T47D (cell line): ENCODE results near the gene MGME1.

Experiments
- DNase-seq, 2 experiments: peaks; one replicate each; pipeline versions ENCODE4 v3.0.0 to v3.0.0-alpha.2; 2011 to 2012; ENCODE audit warnings: low read depth in 1 of 2, low spot score in 1 of 2
- JUND ChIP-seq: IDR thresholded peaks from 2 replicates; pipeline ENCODE4 v1.6.1; 2012; ENCODE audit warnings: low read depth
- in situ Hi-C: cut with HindIII; loops from 2 replicates; pipeline ENCODE4 v1.10.0; 2016; ENCODE audit warnings: low sequenced_read_pairs, low pct_unique_long_range_greater_than_20kb

The MGME1 gene

GRCh38 chr20:17946572-17947473 is 22.0 kb upstream of the MGME1 start:
- no peak for TF ChIP-seq JUND
- no peak for DNase-seq
- in situ Hi-C loops, result no loop called here

DNA sequence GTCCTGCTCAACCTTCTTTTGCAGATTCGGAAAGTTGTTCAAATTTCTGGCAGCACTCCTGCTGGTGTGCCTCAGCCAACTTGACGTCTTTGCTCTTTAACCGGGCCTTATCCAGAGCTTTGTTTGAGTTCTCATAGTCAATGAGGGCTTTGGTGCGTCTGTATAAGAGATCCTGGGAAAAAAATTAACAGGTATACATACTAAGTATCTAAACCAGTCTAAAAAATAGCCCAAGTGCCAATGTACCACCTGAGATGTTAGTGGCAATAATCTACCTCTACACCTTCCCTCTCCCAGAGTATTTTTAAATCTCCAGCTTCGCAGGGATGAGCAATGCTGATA is 21.4 kb upstream of the MGME1 start:
- TF ChIP-seq JUND, result no peak
- in situ Hi-C loops, result no loop called here
- no peak for DNase-seq

GRCh38 chr20:17948442-17948841 is 20.4 kb upstream of the MGME1 start:
- in situ Hi-C loops, result no loop called here
- TF ChIP-seq JUND, result no peak
- DNase-seq, result no peak

DNA sequence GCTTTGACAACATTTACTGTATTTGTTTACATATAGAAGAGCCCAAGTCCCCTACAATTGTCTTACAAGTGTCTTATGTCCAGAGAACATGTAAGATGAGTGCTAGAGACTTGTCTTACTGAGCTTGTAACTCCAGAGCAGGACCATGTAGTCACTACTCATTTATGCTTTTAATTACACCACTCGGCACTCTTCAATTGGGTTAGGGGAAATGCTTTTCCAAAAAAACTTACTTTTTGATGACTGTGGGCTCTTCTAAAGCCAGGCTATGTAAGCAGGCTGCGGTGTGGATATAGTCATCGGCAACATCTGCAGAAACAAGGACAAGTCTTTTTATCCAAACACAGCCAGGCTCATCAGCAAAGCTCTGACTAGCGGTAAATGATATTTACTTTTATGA is 18.9 kb upstream of the MGME1 start:
- no peak for TF ChIP-seq JUND
- no peak for DNase-seq
- in situ Hi-C loops, result no loop called here

DNA sequence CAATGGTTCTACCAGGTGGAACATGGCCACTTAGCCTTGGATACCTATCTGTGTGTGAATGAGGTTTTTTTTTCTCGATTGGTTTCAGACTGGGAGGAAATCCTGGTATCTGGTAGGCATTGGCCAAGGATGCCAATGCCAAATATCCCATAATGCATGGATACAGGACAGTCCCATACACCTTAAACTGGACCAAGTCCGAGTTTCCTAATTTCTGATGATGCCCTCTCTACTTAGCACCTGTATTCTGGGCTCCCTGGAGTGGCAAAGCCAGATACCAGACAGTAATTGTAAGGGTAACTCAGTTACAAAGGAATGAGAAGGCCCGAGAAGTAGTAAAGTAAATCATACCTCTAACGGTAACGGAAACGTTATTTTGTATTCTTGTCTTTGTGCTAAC is 18.1 kb upstream of the MGME1 start:
- DNase-seq, result no peak
- no peak for TF ChIP-seq JUND
- in situ Hi-C loops, result no loop called here

DNA sequence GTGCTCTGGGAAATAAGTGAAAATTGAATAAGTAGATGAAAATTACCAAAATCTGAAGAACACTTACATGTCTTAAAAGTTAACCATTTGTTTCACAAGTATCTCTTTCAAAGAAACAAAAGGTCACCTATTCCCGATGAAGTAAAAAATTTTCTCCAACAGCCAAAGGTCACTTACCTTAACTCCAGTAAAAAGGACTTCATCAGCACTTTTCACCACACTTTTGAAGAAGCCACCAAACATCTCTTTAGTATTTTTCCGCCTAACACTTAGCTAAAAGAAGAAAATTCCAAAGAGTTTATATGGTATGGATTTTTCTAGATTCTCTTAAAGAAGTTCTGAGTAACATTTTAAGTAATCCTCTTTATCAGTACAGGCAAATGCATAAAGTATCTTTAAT is 17.5 kb upstream of the MGME1 start:
- DNase-seq, result no peak
- TF ChIP-seq JUND, result no peak
- in situ Hi-C loops, result no loop called here

- in situ Hi-C loops, result no loop called here
- no peak for DNase-seq
- TF ChIP-seq JUND, result no peak
Measured at GRCh38 chr20:17952692-17953684, 15.8 kb upstream of the MGME1 start.

DNA sequence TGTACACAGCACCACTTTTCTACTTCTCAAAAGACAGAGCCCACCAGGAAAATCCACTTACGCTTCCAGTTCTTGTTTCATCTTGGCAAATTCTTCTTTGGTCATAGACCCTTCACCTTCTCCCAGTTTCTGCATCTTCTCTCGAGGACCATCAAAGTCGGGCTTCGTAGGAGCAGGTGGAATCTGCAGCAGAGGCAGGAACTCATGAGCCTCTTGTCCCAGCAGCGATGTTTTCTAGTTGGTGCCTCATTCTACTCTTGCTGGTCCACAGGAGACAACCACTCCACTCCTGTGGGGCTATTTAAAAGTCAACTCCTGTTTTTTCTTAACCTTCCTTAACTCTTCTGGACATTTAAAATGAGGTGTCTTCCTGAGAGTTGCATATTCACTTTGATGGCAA is 14.9 kb upstream of the MGME1 start:
- in situ Hi-C loops, result no loop called here
- no peak for DNase-seq
- no peak for TF ChIP-seq JUND

GRCh38 chr20:17955302-17955701 is 13.5 kb upstream of the MGME1 start:
- no peak for DNase-seq
- in situ Hi-C loops, result no loop called here
- TF ChIP-seq JUND, result no peak

GRCh38 chr20:17956099-17956685 is 12.6 kb upstream of the MGME1 start:
- in situ Hi-C loops, result no loop called here
- no peak for TF ChIP-seq JUND
- no peak for DNase-seq

DNA sequence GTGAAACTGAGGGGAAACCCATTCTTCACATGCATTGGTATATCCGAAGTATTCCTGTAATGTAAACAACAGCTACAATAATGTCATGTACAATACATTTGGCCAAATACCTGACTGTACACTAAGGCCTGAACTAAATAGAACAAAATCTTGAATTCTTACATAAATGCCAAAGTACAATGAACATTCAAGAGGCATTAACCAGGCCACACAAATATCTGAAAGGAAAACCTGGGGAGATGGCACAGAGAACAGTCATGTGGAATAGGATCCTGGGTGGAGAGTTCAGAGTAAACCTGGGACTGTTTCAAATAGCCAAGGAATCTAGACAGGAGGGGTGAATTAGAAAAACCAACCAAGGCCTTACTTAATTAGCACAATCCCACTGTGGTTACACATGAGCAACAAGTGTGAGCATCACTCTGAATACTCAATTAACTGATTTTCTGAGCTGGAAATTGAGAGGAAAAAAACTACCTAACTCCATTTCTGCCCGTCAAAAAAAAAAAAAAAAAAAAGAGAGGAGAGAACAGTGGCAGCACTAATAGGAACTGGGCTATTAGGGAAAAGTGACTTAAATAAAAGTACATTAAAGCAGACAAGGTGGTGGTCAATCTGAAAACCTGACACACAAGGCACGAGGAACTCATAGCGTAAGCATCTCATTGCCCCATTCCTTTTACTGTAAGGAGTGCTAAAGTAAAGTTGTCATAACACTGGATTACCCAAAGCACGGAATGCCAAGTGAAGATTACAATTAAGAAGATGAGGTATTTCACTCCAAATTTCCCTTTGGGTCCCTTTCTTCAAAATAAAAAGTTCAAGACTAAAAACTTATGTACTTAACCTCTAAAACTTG is 11.1 kb upstream of the MGME1 start:
- in situ Hi-C loops, result no loop called here
- TF ChIP-seq JUND, result no peak

More for the DNA sequence above, 11.1 kb upstream of the MGME1 start:
- no peak for DNase-seq
